Posterior vena cava (tissue), 2 donors: Measurements from ENCODE around the gene ZNF620. TPM values are rescaled to one million over a fixed set of nuclear protein-coding genes. Genes with fewer than 3 reads are reported as not detected.

Source experiments
- DNase-seq: peaks from one replicate; pipeline ENCODE4 v3.0.0-alpha.2; 2020; ENCODE audit warnings: low spot score
- intact Hi-C, 2 donors: fragments of 100-400 bp; cut with DNase I; formaldehyde crosslinking; loops; one replicate each; pipeline versions ENCODE4 v1.14.1 to v1.14.2; 2022 to 2023
- total RNA-seq, 2 donors: library from RNA; stranded (reverse); fragmentation: NEBNext Ultra II Directional; extraction: Animal tissue kit (Norgen Biotek cat#: 25700); gene quantifications; one replicate each; pipeline ENCODE4 v1.2.1, GENCODE V29; 2021
- donor health status: DM: yes; HTN: yes; CAD: no.
- donor health status: DM: yes; HTN: yes; CAD: no.

The ZNF620 gene
- total RNA-seq, 2 donors from 2014 or later: 3.6 to 3.7 TPM

GRCh38 chr3:40494698-40495097 is 11.1 kb upstream of the ZNF620 start:
- no peak for DNase-seq
- intact Hi-C loops: no loop called here

DNA sequence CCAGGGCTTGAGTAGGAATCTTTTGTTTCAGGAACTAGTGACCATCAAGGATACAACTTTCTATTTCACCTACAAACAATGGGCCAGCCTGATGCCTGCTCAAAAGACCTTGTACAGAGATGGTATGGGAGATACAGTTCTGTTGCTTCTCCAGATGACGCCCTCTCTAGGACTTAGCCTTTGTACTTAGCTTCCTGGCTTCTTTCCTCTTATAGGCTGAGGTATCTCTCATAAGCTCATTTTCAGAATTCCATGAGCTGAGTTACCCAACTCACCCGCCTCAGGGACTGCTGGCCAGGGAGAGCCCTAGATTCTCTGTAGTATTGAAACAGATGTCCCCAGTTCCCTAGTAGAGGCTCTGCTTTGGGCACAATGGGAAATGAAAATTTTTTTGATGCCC is 8.6 kb upstream of the ZNF620 start:
- intact Hi-C loops: no loop called here
- DNase-seq: no peak

- intact Hi-C loops: no loop called here
- DNase-seq: no peak
Measured at GRCh38 chr3:40499952-40500351, 5.9 kb upstream of the ZNF620 start.

DNA sequence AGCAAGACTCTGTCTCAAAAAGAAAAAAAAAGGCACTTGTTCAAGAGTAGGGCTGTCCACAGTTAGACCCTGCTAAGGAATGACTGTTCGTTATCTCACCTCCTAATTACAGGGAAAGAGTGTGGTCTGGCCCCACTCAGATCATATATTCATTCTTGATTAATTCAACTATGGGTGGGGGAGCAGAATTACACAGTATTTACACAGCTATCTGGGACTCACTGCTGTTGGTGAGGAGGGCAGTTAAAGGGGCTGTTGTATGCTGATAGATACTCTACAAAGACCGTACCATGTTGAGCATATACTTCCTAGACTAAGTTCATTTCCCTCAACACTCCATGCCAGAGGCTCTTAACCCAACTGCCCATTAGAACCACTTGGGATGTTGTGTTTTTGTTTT is 3.8 kb upstream of the ZNF620 start:
- intact Hi-C loops: no loop called here
- DNase-seq: no peak

- intact Hi-C loops: no loop called here
- no peak for DNase-seq
Measured at GRCh38 chr3:40504636-40505430, 1.0 kb upstream of the ZNF620 start.

GRCh38 chr3:40511031-40511718 is 5.3 kb downstream of the ZNF620 start:
- intact Hi-C loops: no loop called here
- DNase-seq: no peak

DNA sequence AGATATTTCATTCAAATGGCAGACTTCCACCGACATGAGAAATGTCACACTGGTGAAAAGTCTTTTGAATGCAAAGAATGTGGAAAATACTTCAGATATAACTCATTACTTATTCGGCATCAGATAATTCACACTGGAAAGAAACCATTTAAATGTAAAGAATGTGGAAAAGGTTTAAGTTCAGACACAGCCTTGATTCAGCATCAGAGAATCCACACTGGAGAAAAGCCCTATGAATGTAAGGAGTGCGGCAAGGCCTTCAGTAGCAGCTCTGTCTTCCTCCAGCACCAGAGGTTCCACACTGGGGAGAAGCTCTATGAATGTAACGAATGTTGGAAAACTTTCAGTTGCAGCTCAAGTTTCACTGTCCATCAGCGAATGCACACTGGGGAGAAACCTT is 10.4 kb downstream of the ZNF620 start:
- DNase-seq: no peak
- intact Hi-C loops: no loop called here

DNA sequence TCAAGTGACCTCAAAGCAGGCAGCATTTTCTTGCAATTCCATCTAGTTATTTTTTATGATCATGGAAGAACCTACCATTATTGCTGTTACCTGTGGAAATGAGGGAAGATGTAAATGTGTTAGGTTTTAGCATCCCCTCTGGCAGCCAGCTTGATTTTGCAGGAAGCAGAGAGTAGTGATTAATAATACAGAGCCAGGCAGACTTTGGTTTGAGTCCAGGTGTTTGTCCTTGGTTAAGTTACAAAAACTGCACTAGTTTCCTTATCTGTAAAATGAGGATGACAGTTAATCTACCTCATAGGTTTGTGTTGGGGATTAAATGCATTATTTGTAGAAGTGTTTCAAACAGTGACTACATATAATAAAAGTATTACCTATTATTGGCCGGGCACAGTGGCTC is 12.2 kb downstream of the ZNF620 start:
- intact Hi-C loops: no loop called here
- no peak for DNase-seq

DNA sequence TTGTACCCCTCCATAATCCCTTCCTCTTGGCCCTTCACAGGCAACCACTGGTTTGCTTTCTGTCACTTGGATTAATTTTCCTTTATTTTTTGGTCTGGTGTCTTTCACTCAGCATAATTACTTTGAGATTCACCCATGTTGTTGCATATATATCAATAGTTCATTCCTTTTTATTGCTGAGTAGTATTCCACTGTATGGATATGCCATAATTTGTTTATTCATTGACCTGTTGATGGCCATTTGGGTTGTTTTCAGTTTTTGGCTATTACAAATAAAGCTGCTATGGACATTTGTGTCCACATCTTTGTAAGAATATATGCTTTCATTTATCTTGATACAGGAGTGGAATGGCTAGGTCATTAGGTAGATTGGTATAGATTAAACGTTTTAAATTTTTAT is 13.0 kb downstream of the ZNF620 start:
- DNase-seq: no peak
- intact Hi-C loops: no loop called here

GRCh38 chr3:40521254-40521653 is 15.4 kb downstream of the ZNF620 start:
- intact Hi-C loops: loop anchor here (10.0 kb wide), 2 partner anchors 66 to 216 kb away; partner anchors contain the start of genes EIF1B (in 1 of the 2) and RPL14 (in 1 of the 2)

GRCh38 chr3:40523781-40524180 is 17.9 kb downstream of the ZNF620 start:
- no peak for DNase-seq
- intact Hi-C loops: loop anchor here (10.0 kb wide), 2 partner anchors 69 to 219 kb away; partner anchors contain the start of genes EIF1B (in 1 of the 2) and RPL14 (in 1 of the 2)

More at GRCh38 chr3:40521254-40521653, 15.4 kb downstream of the ZNF620 start:
- DNase-seq: no peak

GRCh38 chr3:40524222-40524567 is 18.4 kb downstream of the ZNF620 start:
- no peak for DNase-seq
- intact Hi-C loops: loop anchor here (10.0 kb wide), 2 partner anchors 69 to 219 kb away; partner anchors contain the start of genes EIF1B (in 1 of the 2) and RPL14 (in 1 of the 2)

DNA sequence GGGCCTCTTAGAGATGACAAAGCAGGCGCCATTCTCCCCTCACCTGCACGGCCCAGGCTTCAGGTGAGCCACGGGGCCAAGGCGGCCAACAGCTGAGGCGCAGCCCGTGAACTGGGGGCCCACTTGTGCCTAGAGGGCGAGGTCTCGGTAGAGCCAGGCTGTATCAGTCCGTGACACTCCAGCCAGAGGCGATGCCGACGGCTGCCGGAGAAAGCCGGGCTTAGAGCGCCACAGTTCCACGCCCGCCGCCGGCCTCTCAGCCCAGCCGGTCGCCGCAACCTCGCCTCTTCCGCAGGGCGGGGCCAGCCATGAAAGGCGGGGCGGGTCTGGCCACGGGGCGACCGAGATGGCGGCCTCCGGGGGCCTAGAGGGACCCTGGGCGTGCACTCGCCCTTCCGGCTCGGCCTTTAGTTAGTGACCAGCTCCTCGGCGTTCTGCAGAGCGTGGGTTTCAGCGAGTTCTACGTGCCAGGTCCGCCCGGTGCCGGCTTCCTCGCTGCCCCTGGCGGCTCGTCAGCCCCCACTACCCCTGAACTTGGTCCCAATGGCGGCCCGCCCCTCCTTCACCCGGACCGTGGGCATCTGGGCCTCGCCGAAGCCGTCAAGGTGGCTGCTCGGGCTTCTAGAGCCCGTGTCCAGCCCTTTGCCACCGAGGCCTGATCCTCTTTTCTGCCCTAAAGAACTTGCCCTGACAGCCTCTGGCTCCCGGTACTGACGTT is 18.9 kb downstream of the ZNF620 start, which contains the start of gene ZNF621:
TSS of gene ZNF621 (plus strand) at position 393 of the 718 bp plus-strand sequence. CDS start 881 bp downstream, outside the sequence.
- DNase-seq: peak; percentile 98
- intact Hi-C loops: loop anchor here (10.0 kb wide), 2 partner anchors 70 to 220 kb away; partner anchors contain the start of genes EIF1B (in 1 of the 2) and RPL14 (in 1 of the 2)

DNA sequence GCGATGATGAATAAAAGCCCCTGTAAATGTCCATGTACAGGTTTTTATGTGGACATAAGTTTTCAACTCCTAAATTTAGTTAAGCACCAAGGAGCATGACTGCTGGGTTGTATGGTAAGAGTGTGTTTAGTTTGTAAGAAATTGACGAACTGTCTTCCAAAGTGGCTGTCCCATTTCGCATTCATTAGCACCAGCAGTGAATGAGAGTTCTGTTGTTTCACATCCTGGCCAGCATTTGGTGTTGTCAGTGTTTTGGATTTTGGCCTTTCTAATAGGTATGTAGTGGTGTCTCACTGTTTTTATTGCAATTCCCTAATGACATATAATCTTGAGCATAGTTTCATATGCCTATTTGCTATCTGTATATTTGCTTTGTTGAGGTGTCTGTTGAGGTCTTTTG is 22.6 kb downstream of the ZNF620 start:
- DNase-seq: no peak
- intact Hi-C loops: loop anchor here (10.0 kb wide), 2 partner anchors 74 to 224 kb away; partner anchors contain the start of genes EIF1B (in 1 of the 2) and RPL14 (in 1 of the 2)

DNA sequence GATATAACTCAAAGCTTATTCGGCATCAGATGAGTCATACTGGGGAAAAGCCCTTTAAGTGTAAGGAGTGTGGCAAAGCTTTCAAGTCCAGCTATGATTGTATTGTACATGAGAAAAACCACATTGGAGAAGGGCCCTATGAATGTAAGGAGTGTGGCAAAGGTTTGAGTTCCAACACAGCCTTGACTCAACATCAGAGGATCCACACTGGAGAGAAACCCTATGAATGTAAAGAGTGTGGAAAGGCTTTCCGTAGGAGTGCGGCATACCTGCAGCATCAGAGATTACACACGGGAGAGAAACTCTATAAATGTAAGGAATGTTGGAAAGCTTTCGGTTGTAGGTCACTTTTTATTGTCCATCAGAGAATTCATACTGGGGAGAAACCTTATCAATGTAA is 26.4 kb downstream of the ZNF620 start:
- DNase-seq: no peak
- intact Hi-C loops: no loop called here

DNA sequence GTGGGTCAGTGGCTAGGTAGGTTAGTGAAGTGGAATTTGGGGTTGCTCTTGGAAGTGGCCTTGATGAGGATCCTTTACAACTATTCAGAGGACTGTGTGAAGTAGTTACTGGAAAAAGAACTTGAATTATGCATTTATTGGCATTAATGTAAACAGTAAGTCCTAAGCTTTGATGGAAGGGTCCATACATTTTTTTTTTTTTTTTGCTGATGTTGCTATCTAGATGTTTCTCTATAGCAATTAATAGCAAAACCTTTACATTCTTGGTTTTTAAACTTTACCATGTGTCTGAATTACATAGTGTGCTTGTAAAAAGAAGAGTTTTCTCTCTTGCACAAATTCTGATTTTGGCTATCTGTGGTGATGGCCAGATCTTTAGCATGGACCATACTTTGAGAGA is 28.4 kb downstream of the ZNF620 start:
- intact Hi-C loops: no loop called here
- DNase-seq: no peak

DNA sequence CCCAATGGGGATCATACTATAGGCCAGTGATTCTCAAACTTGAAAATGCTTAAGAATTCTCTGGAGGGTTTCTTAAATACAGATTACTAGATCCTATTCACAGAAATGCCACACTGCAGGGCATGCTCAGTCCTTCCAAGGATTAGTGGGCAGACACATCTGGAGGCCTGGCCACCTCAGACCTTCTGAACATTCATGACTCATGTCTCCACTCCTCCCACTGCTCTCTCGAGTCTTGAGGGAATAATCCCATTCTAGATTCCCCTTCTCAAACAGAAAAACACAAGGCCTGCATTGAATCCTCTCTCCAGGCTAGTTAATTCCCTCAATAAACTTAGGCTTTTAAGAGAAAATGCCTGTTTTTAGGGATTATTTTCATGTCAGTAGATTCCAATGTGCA is 41.0 kb downstream of the ZNF620 start:
- DNase-seq: no peak
- intact Hi-C loops: no loop called here

- intact Hi-C loops: no loop called here
- no peak for DNase-seq
Measured at GRCh38 chr3:40550167-40550566, 44.3 kb downstream of the ZNF620 start.

DNA sequence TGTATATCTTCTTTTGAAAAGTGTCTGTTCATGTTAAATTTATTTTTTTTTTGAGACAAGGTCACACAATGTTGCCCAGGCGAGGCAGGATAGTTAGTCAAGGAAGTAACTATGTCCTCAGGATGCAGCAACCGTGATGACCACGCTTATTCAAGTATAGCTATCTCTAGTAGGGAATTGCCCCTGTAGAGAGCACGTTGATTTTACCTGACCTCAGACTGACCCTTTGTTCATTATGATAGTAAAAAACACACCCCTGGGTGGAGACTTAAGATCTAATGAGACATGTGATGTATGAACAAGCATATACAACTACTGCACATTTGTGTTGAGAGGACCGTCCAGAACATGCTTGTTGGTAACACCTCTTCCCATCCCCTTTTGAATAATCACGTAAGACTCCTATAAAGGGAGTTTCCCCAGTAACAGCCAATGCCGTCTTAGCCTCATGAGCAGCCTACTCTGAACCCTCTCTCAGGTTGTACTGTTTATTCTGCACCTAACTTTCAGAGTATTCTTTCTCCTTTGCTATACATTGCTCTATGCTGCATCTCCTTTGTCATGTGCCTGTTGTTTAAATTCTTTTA is 51.8 kb downstream of the ZNF620 start:
- intact Hi-C loops: no loop called here
- DNase-seq: no peak
